Measurements from ENCODE around the gene TMEM161B. TPM values are rescaled to one million over a fixed set of nuclear protein-coding genes. Genes with fewer than 3 reads are reported as not detected.

The TMEM161B gene
- total and polyA plus RNA-seq, 12 donors, result 3.8 to 32.3 (median 14.5) TPM

GRCh38 chr5:88226881-88227450 is 41.7 kb downstream of the TMEM161B start:
- Histone ChIP-seq H3K9me3 (replicated peaks in 1 of 3) (no peaks in the 10 kb centered on the region), H3K4me1 (replicated peaks in 1 of 2) (no peaks in the 10 kb centered on the region), H3K4me3 (no peak overlapping the region), H3K27ac (no peak overlapping the region), H3K36me3 (replicated peaks in 1 of 2) (no peaks in the 10 kb centered on the region), H3K27me3 (no peaks in the 10 kb centered on the region)
- WGBS, 4 donors, result 90 to 93% (median 92%) methylated on average over 6 of the region's 6 CpGs
- intact Hi-C loops (cut with DNase I), result no loop called here
- TF ChIP-seq POLR2A (IDR thresholded peaks at IDR 0.05), result no peak
- TF ChIP-seq, protein P1, sequence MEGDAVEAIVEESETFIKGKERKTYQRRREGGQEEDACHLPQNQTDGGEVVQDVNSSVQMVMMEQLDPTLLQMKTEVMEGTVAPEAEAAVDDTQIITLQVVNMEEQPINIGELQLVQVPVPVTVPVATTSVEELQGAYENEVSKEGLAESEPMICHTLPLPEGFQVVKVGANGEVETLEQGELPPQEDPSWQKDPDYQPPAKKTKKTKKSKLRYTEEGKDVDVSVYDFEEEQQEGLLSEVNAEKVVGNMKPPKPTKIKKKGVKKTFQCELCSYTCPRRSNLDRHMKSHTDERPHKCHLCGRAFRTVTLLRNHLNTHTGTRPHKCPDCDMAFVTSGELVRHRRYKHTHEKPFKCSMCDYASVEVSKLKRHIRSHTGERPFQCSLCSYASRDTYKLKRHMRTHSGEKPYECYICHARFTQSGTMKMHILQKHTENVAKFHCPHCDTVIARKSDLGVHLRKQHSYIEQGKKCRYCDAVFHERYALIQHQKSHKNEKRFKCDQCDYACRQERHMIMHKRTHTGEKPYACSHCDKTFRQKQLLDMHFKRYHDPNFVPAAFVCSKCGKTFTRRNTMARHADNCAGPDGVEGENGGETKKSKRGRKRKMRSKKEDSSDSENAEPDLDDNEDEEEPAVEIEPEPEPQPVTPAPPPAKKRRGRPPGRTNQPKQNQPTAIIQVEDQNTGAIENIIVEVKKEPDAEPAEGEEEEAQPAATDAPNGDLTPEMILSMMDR (IDR thresholded peaks at IDR 0.05), result no peak
- no peak for DNase-seq

DNA sequence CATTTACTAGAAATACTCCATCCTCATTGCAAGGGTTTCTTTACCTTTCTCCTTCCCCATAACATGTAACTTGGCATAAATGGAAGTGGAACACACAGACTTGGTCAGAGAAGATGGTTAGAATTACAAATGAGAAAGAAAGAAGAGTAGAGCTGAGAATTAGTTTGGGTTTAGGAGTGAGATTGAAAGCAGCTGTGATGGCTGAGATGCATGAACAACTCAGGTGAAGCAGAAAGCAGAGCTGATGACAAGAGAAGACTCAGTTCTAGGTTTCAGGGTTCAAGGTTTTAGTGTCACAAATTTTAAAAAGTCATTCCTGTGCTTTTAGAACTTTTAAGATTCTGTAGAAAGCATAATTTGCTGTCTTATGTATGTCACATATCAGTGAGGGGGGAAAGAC is 54.0 kb downstream of the TMEM161B start:
- intact Hi-C loops (cut with DNase I), result no loop called here
- Histone ChIP-seq H3K27me3 (no peaks in the 10 kb centered on the region), H3K4me1 (replicated peaks in 1 of 2) (no peaks in the 10 kb centered on the region), H3K27ac (no peak overlapping the region), H3K9me3 (replicated peaks in 1 of 3) (peaks cover 0 to 5% (median 0%) of the 10 kb centered on the region in 3 donors), H3K36me3 (replicated peaks in 1 of 2) (no peaks in the 10 kb centered on the region), H3K4me3 (no peak overlapping the region)
- no peak for TF ChIP-seq POLR2A (IDR thresholded peaks at IDR 0.05)
- TF ChIP-seq, protein P1 (IDR thresholded peaks at IDR 0.05), result no peak
- no peak for DNase-seq

DNA sequence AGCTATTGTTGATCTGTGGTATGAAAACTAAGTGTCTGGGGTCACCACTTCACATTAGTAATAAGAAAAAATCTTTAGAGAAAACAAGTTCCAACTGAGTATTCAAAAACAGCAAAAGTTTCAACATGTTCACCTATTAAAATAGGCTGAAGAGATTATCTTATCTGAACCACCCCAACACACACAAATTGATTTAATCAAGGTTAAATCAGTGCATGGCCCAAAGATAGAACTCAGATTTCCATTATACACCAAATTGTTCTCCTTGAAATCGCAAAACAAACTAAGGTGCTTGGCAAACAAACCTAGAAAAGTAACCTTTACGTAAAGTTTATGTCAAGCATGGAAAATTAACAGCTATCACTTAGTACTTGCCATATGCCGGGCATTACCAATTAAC is 61.1 kb downstream of the TMEM161B start:
- Histone ChIP-seq H3K27me3 (no peaks in the 10 kb centered on the region), H3K27ac (no peak overlapping the region), H3K9me3 (replicated peaks in 1 of 3) (no peaks in the 10 kb centered on the region), H3K4me3 (no peak overlapping the region), H3K4me1 (replicated peaks in 1 of 2) (no peaks in the 10 kb centered on the region), H3K36me3 (replicated peaks in 1 of 2) (no peaks in the 10 kb centered on the region)
- WGBS, 4 donors, result 77 to 80% (median 79%) methylated on average over 3 of the region's 3 CpGs
- intact Hi-C loops (cut with DNase I), result no loop called here
- DNase-seq, result no peak
- no peak for TF ChIP-seq POLR2A (IDR thresholded peaks at IDR 0.05)
- TF ChIP-seq, protein P1 (IDR thresholded peaks at IDR 0.05), result no peak

- DNase-seq, result no peak
- Histone ChIP-seq H3K27ac (no peak overlapping the region), H3K4me1 (replicated peaks in 1 of 2) (no peaks in the 10 kb centered on the region), H3K9me3 (replicated peaks in 1 of 3) (no peaks in the 10 kb centered on the region), H3K27me3 (no peaks in the 10 kb centered on the region), H3K4me3 (no peak overlapping the region), H3K36me3 (replicated peaks in 1 of 2) (no peaks in the 10 kb centered on the region)
- TF ChIP-seq, protein P1 (IDR thresholded peaks at IDR 0.05), result no peak
- TF ChIP-seq POLR2A (IDR thresholded peaks at IDR 0.05), result no peak
- WGBS, 4 donors, result 85 to 89% (median 87%) methylated on average over 5 of the region's 5 CpGs
- intact Hi-C loops (cut with DNase I), result no loop called here
Measured at GRCh38 chr5:88203981-88204750, 64.5 kb downstream of the TMEM161B start.

Measured in adrenal gland (tissue), 12 donors.